ENCODE results near the gene FGF14.
"Not testable (repeated sequence)": the region's sequence is repeated elsewhere in the genome, so short reads cannot be mapped to it uniquely, and the experiment has no call there.

DNA sequence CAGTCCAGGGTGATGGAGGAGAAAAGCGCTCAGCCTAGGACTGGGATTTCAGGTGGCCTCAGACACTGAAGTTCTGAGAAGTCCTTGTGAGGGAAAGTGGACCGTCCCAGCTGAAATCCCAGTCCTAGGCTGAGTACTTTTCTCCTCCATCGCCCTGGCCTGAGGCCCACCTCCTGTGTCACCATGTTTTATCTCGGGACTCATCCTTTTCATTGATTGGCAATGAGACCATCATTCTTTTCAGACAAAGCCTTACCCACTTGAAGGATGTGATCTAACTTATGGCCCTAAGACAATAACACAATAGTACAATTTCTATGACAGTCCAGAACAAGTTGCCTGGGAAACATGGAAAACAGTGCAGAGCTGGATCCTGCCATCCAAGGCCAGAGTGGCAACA, 263.9 kb downstream of the FGF14 start:
- not testable (repeated sequence) for TF ChIP-seq POLR2A, EP300 (IDR thresholded peaks at IDR 0.05)
- TF ChIP-seq, protein P1, sequence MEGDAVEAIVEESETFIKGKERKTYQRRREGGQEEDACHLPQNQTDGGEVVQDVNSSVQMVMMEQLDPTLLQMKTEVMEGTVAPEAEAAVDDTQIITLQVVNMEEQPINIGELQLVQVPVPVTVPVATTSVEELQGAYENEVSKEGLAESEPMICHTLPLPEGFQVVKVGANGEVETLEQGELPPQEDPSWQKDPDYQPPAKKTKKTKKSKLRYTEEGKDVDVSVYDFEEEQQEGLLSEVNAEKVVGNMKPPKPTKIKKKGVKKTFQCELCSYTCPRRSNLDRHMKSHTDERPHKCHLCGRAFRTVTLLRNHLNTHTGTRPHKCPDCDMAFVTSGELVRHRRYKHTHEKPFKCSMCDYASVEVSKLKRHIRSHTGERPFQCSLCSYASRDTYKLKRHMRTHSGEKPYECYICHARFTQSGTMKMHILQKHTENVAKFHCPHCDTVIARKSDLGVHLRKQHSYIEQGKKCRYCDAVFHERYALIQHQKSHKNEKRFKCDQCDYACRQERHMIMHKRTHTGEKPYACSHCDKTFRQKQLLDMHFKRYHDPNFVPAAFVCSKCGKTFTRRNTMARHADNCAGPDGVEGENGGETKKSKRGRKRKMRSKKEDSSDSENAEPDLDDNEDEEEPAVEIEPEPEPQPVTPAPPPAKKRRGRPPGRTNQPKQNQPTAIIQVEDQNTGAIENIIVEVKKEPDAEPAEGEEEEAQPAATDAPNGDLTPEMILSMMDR (IDR thresholded peaks at IDR 0.05): not testable (repeated sequence)
